ENCODE results near the gene ALKBH5.
"Not testable (repeated sequence)": the region's sequence is repeated elsewhere in the genome, so short reads cannot be mapped to it uniquely, and the experiment has no call there.

Gene ALKBH5

GRCh38 chr17:18208092-18208491 lies 24.5 kb downstream of the ALKBH5 start:
- no peak overlapping the region for H3K4me3 ChIP-seq (ENCODE audit: low read depth in 1 of 5, low read length in 5 of 5)
- H3K27me3 ChIP-seq (ENCODE audit: control insufficient read depth in 5 of 5, insufficient read depth in 4 of 5, low read length in 5 of 5): no peaks in the 10 kb centered on the region
- no peaks in the 10 kb centered on the region for H3K4me1 ChIP-seq (ENCODE audit: control insufficient read depth in 5 of 5, insufficient read depth in 5 of 5, low read length in 5 of 5)
- H3K36me3 ChIP-seq (ENCODE audit: control insufficient read depth in 5 of 5, insufficient read depth in 5 of 5, low read length in 5 of 5): peaks cover 0 to 75% (median 67%) of the 10 kb centered on the region in 5 donors
- no peaks in the 10 kb centered on the region for H3K9me3 ChIP-seq (ENCODE audit: control insufficient read depth in 5 of 5, low read length in 5 of 5)
- H3K27ac ChIP-seq (ENCODE audit: low read depth, low read length): no peak overlapping the region
- H3K9ac ChIP-seq (ENCODE audit: low read length in 5 of 5): no peak overlapping the region

- Histone ChIP-seq H3K4me3 (ENCODE audit: low read depth in 1 of 5, low read length in 5 of 5) (no peak overlapping the region), H3K36me3 (ENCODE audit: control insufficient read depth in 5 of 5, insufficient read depth in 5 of 5, low read length in 5 of 5) (peaks cover 0 to 25% (median 22%) of the 10 kb centered on the region in 5 donors), H3K9ac (ENCODE audit: low read length in 5 of 5) (no peak overlapping the region), H3K9me3 (ENCODE audit: control insufficient read depth in 5 of 5, low read length in 5 of 5) (no peaks in the 10 kb centered on the region), H3K27ac (ENCODE audit: low read depth, low read length) (no peak overlapping the region), H3K27me3 (ENCODE audit: control insufficient read depth in 5 of 5, insufficient read depth in 4 of 5, low read length in 5 of 5) (no peaks in the 10 kb centered on the region), H3K4me1 (ENCODE audit: control insufficient read depth in 5 of 5, insufficient read depth in 5 of 5, low read length in 5 of 5) (peaks cover 3 to 14% (median 10%) of the 10 kb centered on the region in 5 donors)
These were observed 30.1 kb downstream of the ALKBH5 start for GRCh38 chr17:18213666-18214270.

GRCh38 chr17:18216906-18217305 lies 33.3 kb downstream of the ALKBH5 start:
- peaks cover 8 to 43% (median 32%) of the 10 kb centered on the region in 5 donors for H3K4me1 ChIP-seq (ENCODE audit: control insufficient read depth in 5 of 5, insufficient read depth in 5 of 5, low read length in 5 of 5)
- not testable (repeated sequence) for H3K9ac ChIP-seq (ENCODE audit: low read length in 5 of 5); H3K9me3 ChIP-seq (ENCODE audit: control insufficient read depth in 5 of 5, low read length in 5 of 5); H3K27me3 ChIP-seq (ENCODE audit: control insufficient read depth in 5 of 5, insufficient read depth in 4 of 5, low read length in 5 of 5); H3K27ac ChIP-seq (ENCODE audit: low read depth, low read length); H3K4me3 ChIP-seq (ENCODE audit: low read depth in 1 of 5, low read length in 5 of 5); H3K36me3 ChIP-seq (ENCODE audit: control insufficient read depth in 5 of 5, insufficient read depth in 5 of 5, low read length in 5 of 5)

- H3K9me3 ChIP-seq (ENCODE audit: control insufficient read depth in 5 of 5, low read length in 5 of 5): no peaks in the 10 kb centered on the region
- no peak overlapping the region for H3K9ac ChIP-seq (ENCODE audit: low read length in 5 of 5)
- no peaks in the 10 kb centered on the region for H3K36me3 ChIP-seq (ENCODE audit: control insufficient read depth in 5 of 5, insufficient read depth in 5 of 5, low read length in 5 of 5)
These were observed 33.9 kb downstream of the ALKBH5 start for GRCh38 chr17:18217412-18218015.

GRCh38 chr17:18218756-18219415 lies 35.3 kb downstream of the ALKBH5 start:
- Histone ChIP-seq H3K4me3 (ENCODE audit: low read depth in 1 of 5, low read length in 5 of 5) (no peak overlapping the region), H3K27ac (ENCODE audit: low read depth, low read length) (peak overlapping the region; percentile 56), H3K27me3 (ENCODE audit: control insufficient read depth in 5 of 5, insufficient read depth in 4 of 5, low read length in 5 of 5) (no peaks in the 10 kb centered on the region), H3K9me3 (ENCODE audit: control insufficient read depth in 5 of 5, low read length in 5 of 5) (no peaks in the 10 kb centered on the region), H3K36me3 (ENCODE audit: control insufficient read depth in 5 of 5, insufficient read depth in 5 of 5, low read length in 5 of 5) (no peaks in the 10 kb centered on the region), H3K4me1 (ENCODE audit: control insufficient read depth in 5 of 5, insufficient read depth in 5 of 5, low read length in 5 of 5) (peaks cover 8 to 43% (median 32%) of the 10 kb centered on the region in 5 donors), H3K9ac (ENCODE audit: low read length in 5 of 5) (peak overlapping the region in 1 of 5 donors; percentile 21)

More at GRCh38 chr17:18217412-18218015, 33.9 kb downstream of the ALKBH5 start:
- Histone ChIP-seq H3K4me3 (ENCODE audit: low read depth in 1 of 5, low read length in 5 of 5) (no peak overlapping the region), H3K27me3 (ENCODE audit: control insufficient read depth in 5 of 5, insufficient read depth in 4 of 5, low read length in 5 of 5) (no peaks in the 10 kb centered on the region), H3K4me1 (ENCODE audit: control insufficient read depth in 5 of 5, insufficient read depth in 5 of 5, low read length in 5 of 5) (peaks cover 8 to 43% (median 32%) of the 10 kb centered on the region in 5 donors), H3K27ac (ENCODE audit: low read depth, low read length) (no peak overlapping the region)

- Histone ChIP-seq H3K27ac (ENCODE audit: low read depth, low read length) (no peak overlapping the region), H3K4me3 (ENCODE audit: low read depth in 1 of 5, low read length in 5 of 5) (no peak overlapping the region), H3K9ac (ENCODE audit: low read length in 5 of 5) (peak overlapping the region in 1 of 5 donors; percentile 62), H3K9me3 (ENCODE audit: control insufficient read depth in 5 of 5, low read length in 5 of 5) (no peaks in the 10 kb centered on the region), H3K27me3 (ENCODE audit: control insufficient read depth in 5 of 5, insufficient read depth in 4 of 5, low read length in 5 of 5) (no peaks in the 10 kb centered on the region), H3K36me3 (ENCODE audit: control insufficient read depth in 5 of 5, insufficient read depth in 5 of 5, low read length in 5 of 5) (no peaks in the 10 kb centered on the region), H3K4me1 (ENCODE audit: control insufficient read depth in 5 of 5, insufficient read depth in 5 of 5, low read length in 5 of 5) (peaks cover 4 to 55% (median 44%) of the 10 kb centered on the region in 5 donors)
These were observed 40.4 kb downstream of the ALKBH5 start for GRCh38 chr17:18224053-18224386.

- H3K27ac ChIP-seq (ENCODE audit: low read depth, low read length): peak overlapping the region; percentile 50
- H3K4me3 ChIP-seq (ENCODE audit: low read depth in 1 of 5, low read length in 5 of 5): peak overlapping the region; percentile 57 to 87 (median 65)
- H3K9me3 ChIP-seq (ENCODE audit: control insufficient read depth in 5 of 5, low read length in 5 of 5): no peaks in the 10 kb centered on the region
- H3K4me1 ChIP-seq (ENCODE audit: control insufficient read depth in 5 of 5, insufficient read depth in 5 of 5, low read length in 5 of 5): peaks cover 0 to 50% (median 39%) of the 10 kb centered on the region in 5 donors
- no peaks in the 10 kb centered on the region for H3K27me3 ChIP-seq (ENCODE audit: control insufficient read depth in 5 of 5, insufficient read depth in 4 of 5, low read length in 5 of 5)
- no peaks in the 10 kb centered on the region for H3K36me3 ChIP-seq (ENCODE audit: control insufficient read depth in 5 of 5, insufficient read depth in 5 of 5, low read length in 5 of 5)
- peak overlapping the region in 3 of 5 donors; percentile 59 to 64 (median 62) for H3K9ac ChIP-seq (ENCODE audit: low read length in 5 of 5)
These were observed 40.9 kb downstream of the ALKBH5 start for GRCh38 chr17:18224387-18225120.

- H3K9ac ChIP-seq (ENCODE audit: low read length in 5 of 5): peak within 1 kb of the TSS in 4 of 5 donors; percentile 78 to 94 (median 90)
- peaks cover 0 to 47% (median 39%) of the 10 kb centered on the region in 5 donors for H3K4me1 ChIP-seq (ENCODE audit: control insufficient read depth in 5 of 5, insufficient read depth in 5 of 5, low read length in 5 of 5)
- H3K36me3 ChIP-seq (ENCODE audit: control insufficient read depth in 5 of 5, insufficient read depth in 5 of 5, low read length in 5 of 5): no peaks in the 10 kb centered on the region
- H3K4me3 ChIP-seq (ENCODE audit: low read depth in 1 of 5, low read length in 5 of 5): peak within 1 kb of the TSS; percentile 77 to 87 (median 85)
- H3K9me3 ChIP-seq (ENCODE audit: control insufficient read depth in 5 of 5, low read length in 5 of 5): no peaks in the 10 kb centered on the region
- H3K27me3 ChIP-seq (ENCODE audit: control insufficient read depth in 5 of 5, insufficient read depth in 4 of 5, low read length in 5 of 5): no peaks in the 10 kb centered on the region
- H3K27ac ChIP-seq (ENCODE audit: low read depth, low read length): peak within 1 kb of the TSS; percentile 50
These were observed 41.6 kb downstream of the ALKBH5 start, which contains the start of gene LLGL1 for GRCh38 chr17:18225121-18225641. Gene LLGL1 (plus strand): TSS chr17:18225635. CDS start chr17:18225683, 48 bp downstream.

GRCh38 chr17:18225642-18226283 lies 42.1 kb downstream of the ALKBH5 start:
- Histone ChIP-seq H3K4me3 (ENCODE audit: low read depth in 1 of 5, low read length in 5 of 5) (peak overlapping the region; percentile 77 to 87 (median 85)), H3K9ac (ENCODE audit: low read length in 5 of 5) (peak overlapping the region in 4 of 5 donors; percentile 78 to 94 (median 90)), H3K9me3 (ENCODE audit: control insufficient read depth in 5 of 5, low read length in 5 of 5) (no peaks in the 10 kb centered on the region), H3K27ac (ENCODE audit: low read depth, low read length) (no peak overlapping the region), H3K4me1 (ENCODE audit: control insufficient read depth in 5 of 5, insufficient read depth in 5 of 5, low read length in 5 of 5) (peaks cover 0 to 43% (median 36%) of the 10 kb centered on the region in 5 donors), H3K27me3 (ENCODE audit: control insufficient read depth in 5 of 5, insufficient read depth in 4 of 5, low read length in 5 of 5) (no peaks in the 10 kb centered on the region), H3K36me3 (ENCODE audit: control insufficient read depth in 5 of 5, insufficient read depth in 5 of 5, low read length in 5 of 5) (no peaks in the 10 kb centered on the region)

Data from subcutaneous abdominal adipose tissue (tissue), 5 donors.